CMK (cell line): Measurements from ENCODE around the gene VWA3B.

Source experiments
- DNase-seq: peaks from one replicate; pipeline ENCODE4 v3.0.0-alpha.2; 2010; ENCODE audit warnings: low read depth

Gene VWA3B

DNA sequence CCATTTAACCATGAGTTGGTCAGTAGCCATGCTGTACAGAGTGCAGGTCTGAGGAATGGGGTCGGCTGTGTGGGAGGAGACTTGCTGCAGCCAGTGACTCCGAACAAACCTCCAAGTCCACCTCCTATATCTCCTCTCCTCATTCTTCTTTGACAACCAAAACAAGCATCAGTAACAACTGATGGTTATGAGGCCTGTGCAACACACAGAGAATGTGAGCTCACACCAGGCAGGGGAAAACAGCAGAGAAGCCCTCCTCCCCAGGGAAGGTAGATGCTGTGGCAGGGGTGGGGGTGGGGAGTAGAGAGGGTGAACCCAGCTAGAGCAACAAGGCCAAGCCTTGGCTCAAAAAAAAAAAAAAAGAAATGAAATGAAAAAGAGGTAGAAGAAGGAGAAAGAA is 247.0 kb downstream of the VWA3B start:
- no peak for DNase-seq

DNA sequence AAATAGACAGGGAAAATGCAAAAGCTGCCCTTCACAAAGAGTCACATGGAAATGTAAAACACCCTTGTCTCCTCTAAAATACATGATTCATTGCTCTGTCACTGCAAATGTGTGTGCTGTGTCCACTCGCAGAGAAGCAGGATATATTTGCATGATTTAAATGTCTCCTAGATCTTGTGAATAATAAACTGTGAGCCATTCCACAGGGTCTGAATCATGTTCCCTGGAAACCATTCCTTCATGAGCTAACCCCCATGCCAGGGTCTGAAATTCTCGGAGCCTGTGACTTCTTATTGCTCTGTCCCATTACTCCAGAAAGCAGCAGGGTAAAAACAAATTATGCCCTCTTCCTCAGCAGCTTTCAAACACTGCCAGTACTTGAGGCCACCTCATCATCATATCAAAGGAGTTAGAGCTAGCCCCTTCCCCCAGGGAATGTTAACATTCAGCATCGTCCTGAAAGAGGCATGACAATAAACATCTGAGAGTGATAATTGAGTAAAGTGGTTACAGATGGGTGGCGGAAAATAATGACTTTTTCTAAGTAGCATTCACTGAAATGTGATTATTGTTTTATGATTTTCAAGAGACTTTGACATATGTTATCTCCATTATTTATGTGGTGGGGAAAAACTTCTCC is 247.6 kb downstream of the VWA3B start:
- no peak for DNase-seq

DNA sequence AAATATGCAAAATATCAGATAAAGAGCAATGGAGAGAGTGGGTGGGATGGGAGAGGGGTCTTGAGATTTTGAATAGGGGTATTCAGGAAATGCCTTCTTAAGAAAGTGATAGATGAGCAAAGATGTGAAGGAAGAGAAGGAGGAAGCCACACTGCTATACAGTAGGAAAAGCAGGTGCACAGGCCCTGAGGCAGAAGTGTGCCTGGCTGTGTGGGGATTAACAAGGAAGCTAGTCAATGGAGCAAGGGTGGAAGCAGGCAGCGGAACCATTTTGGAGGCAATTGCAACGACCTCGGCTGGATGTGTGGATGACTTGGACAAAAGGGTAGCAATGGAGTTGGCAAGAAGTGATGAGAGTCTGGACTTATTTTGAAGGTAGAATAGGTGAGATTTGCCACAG is 248.3 kb downstream of the VWA3B start:
- DNase-seq: no peak

DNA sequence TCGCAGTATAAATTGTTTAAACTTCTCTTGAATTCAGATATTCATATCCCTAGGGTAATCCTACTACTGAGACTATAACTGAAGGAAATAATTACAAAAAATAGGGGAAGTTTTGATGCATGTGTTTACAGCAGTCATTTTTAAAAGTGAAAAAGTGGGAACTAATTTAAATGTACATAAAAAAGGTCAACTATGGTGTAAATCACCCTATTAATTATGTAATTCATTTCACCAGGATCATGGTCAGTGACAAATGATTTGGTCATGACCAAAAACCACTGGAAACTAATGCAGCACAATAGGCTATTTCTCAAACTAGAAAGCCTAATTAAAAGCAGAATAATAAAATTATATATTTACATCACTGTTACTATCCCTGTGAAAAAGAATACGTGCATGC is 254.3 kb downstream of the VWA3B start:
- DNase-seq: no peak

DNA sequence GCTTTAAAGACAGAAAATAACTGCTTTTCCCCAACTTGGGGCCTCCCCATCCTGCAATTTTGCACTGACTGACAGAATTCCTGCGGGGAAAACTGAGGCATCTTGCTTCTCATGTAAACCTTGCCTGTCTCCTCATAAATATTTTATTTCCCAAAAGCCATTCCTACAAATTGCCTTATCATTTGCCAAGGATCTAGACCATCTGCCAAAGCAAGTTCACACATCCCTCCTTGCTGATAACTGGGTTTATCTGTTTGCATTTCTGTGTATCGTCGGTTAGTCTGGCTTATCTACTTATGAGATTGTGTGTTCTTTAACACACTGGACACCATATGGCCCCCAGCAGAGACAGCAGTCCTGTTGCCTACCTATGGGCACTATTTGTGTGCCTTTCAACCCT is 256.3 kb downstream of the VWA3B start:
- DNase-seq: no peak

DNA sequence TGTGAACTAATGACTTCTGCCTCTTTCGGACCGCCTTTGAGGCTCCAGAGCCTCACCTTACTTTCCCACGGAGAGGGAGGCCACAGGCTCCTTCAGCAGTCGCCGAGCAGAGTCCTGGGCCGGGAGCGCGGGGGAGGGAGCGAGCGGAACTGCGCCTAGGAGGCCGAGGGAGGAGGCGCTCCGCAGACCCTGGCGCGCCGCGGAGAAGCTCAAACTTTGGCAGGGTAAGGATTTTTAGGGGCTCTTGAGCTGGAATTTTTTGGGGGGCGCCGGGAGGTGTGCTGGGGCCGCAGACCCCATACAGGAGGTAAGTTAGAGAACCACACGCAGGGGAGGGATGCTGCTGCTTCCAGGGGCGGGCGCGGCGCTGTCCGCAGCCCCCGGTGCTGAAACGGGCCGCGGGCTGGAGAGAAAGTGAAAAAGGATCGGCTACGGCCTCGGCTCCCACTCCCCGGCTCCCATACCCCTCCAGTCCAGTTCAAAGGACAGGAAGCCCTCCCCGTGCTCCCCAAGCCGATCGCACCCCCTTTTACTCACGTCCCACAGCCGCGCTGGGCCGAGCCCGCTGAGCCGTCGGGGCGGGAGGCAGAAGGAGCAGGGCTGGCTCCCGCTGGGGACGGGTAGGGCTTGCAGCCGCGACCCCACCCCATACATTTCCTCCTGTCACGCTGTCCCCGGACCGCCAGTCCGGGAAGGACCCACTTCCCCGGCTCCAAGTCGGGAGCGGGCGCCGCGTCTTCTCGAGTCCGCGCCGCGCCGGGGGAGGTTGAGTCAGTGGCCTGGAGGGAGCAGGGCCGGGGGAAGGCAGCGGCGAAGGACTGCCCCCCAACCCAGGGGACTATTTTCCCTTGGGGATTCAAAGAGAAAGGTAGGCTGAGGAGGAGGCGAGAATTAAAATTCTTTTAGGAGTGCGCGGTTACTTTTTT is 259.6 kb downstream of the VWA3B start, which contains the start of gene CNGA3:
TSS of gene CNGA3 (plus strand) at position 146 of the 926 bp plus-strand sequence. CDS start 23,520 bp downstream, outside the sequence.
- no peak for DNase-seq

DNA sequence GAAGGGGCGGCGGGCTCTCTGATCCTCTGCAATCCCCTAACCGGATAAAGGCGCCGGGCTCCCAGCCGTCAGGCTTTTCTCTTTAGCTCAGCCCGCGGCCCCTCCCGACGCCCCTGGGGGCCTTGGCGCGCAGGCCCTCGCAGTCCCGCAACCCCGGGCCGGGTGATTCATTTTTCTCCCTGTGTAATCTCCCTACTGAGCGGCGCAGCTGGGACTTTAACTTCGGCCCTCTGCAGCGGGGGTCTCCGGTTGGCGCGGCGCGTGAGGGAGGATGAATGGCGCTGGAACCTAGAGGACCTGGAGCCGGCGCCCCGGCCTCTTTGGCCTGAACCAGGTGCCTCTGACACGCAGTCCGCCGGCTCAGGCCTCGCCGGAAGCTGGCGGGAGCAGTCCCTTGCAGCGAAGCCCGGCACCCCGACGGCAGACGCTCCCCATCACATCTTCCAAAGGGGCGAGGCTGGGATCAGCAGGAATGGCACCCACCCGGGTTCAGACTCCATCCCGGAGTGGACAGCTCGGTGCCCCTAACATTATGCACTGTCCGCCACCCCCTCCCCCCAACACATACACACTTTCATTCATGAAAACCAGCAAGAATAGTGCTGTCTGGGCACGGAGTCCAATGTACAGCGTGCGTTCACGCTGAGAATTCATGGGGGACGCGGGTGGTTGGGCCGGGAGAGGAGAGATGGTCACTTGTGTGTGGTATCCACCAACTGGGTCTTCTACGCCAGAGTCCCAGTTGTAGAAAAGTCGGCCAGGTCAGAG is 260.5 kb downstream of the VWA3B start:
- no peak for DNase-seq

DNA sequence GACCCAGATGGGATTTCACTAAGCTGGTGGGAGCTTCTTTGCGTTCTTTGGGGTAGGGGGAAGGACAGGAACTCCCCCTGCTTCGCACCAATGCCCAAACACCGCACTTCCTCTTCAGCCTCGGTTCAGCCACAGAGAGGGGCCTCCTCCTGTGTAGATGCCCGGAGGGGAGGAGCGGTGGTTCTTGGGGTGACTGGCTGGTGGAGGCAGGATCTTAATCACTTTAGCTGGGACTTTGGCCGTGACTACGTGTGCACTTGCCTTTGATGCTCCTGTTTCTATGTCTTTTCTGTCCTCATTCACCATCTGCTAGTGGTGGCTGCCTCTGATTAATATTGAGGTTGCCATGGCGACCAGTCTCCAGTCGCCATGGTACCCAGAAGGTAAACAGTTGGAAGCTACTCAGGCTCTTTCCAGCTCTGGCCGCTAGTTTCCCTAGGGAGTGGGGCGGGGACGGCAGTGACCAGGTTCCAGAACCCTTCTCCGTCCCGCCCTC is 261.1 kb downstream of the VWA3B start:
- DNase-seq: no peak

DNA sequence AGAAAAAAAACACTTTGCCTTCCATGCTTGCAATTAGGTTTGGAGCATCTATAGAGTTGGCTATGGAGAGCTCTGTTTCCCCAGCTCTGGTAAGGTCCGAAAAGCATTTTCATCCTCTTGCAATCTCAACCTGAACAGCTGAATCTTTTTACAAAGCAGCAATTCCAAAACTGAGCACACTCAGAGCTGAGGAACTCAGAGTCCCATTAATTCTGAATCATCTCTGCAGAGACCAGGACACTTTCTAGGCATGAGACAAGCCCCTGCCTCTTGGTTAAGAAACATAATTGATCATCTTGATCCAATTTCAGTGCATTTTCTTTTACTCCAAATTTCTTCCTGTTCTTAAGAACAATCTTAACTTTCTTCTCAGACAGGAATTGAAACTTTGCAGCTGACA is 263.4 kb downstream of the VWA3B start:
- DNase-seq: no peak

DNA sequence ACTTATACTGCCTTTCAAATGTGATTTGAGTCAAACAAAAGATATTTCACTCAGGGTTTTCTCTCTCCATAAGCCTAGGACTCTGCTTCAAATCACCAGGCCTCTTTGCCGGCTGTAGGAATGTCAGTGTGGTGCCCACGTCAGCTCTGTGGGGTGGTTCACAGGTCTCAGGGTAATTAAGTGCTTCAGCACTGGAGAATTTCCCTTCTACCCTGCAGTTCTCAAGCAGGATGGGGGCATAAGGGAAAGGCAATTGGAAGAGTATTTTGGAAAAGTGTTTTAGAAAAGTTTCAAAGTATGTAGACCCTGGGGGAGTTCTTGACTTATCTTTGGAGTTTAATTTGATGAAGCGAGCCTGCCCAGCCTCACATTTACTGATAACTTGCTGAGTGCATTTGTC is 268.9 kb downstream of the VWA3B start:
- DNase-seq: no peak

DNA sequence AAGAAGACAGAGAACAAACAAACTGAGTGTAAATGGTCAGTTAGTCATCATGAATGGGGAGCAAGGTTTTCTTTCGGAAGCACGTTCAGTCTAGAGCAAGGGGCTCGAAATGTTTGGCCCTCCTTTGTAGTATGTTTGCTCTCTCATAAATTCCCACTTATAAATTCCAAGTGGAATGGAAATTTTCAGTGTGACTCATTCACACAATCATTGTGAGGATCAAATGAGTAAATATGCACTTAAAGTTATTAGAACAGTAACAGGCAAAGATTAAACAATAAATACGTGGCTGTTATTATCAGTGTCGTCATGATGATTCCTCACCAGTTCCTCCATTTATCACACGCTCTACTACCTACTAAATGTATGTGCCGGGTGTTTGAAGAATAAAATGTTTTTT is 269.8 kb downstream of the VWA3B start:
- no peak for DNase-seq

DNA sequence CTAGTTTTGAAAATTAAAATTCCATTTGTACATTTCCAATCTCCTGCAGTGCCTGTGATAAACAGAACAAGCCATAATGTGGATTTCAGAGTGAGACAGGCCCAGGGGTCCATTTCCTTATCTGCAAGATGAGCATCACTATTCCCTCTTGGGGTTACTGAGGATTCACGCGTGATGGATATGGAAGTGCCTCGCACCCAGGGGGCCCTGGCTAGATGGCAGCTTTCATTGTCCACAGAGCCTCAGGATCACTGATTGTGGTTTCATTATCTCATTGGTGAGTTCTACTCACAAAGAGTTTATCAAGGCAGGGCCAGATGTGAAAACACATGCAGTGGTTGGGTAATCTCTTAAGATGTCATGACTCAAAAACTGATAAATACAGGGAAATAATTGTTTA is 270.9 kb downstream of the VWA3B start:
- no peak for DNase-seq

DNA sequence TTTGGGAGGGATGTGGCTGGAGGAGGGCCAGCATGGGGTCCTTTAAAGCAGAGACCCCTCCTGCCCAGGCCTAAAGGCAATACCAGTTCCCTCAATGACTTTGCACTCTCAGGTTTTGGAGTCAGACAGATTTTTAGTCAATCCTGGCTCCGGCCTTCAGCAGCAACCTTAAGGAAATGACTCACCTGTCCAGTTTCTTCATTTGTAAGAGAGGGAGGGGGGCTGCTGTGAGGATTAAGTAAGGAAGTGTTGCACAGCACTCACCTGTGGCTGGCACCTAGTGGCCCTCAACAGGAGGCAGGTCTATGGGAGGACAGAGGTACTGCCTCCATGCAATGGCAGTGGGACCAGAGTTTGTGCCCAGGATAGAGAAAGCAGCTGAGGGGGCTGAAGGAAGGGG is 273.0 kb downstream of the VWA3B start:
- DNase-seq: no peak
